Endothelial cell of umbilical vein (primary cell): ENCODE measurements around the gene RGS7. TPM values are rescaled to one million over a fixed set of nuclear protein-coding genes. Genes with fewer than 3 reads are reported as not detected.

Source experiments
- BruUV-seq: library from RNA; stranded (reverse); fragments of 400-500 nt; replicated peaks from 2 replicates; lab custom pipeline; 2021; lab: Mats Ljungman, UMichigan
- CTCF ChIA-PET: fragments of 300-600, 350-600 bp; sonication (Branson Sonifier 250); formaldehyde crosslinking; loops from one replicate; lab custom pipeline; 2021; ENCODE audit warnings: antibody characterized with exemption, inconsistent platforms; lab: Charles Lee
- POLR2A ChIA-PET: fragments of 300-600, 350-600 bp; sonication (Branson Sonifier 250); formaldehyde crosslinking; loops from one replicate; lab custom pipeline; 2021; ENCODE audit warnings: antibody characterized with exemption, inconsistent platforms; lab: Charles Lee
- DNase-seq: peaks from one replicate; pipeline ENCODE4 v3.0.0-alpha.2; 2011; ENCODE audit warnings: low read depth, low spot score
- FAIRE-seq: peaks from 2 replicates; lab custom pipeline; 2011; peaks lifted over from hg19 to GRCh38; lab: Jason Lieb, UNC
- H2AFZ ChIP-seq: 2 replicates; pipeline ENCODE4 v1.6.0; 2012; ENCODE audit warnings: low read depth, low read length, control low read depth, inconsistent platforms
- H3K27ac ChIP-seq: 2 replicates; pipeline ENCODE4 v1.5.1; 2011; ENCODE audit warnings: low read depth, mild to moderate bottlenecking, control low read depth, low read length, moderate library complexity; ENCODE audit not compliant: insufficient read depth
- H3K27me3 ChIP-seq, 2 experiments: 2 replicates each; pipeline versions ENCODE4 v1.6.0 to v1.6.1; 2011; ENCODE audit warnings: low read length in 2 of 2, mixed read lengths in 1 of 2; ENCODE audit not compliant: control insufficient read depth in 2 of 2, insufficient read depth in 2 of 2
- H3K36me3 ChIP-seq, 2 experiments: 2 replicates in 1 of 2; 3 replicates in 1 of 2; pipeline ENCODE4 v1.5.1; 2011; ENCODE audit warnings: low read length in 2 of 2, mild to moderate bottlenecking in 1 of 2, moderate library complexity in 1 of 2; ENCODE audit not compliant: control insufficient read depth in 2 of 2, insufficient read depth in 2 of 2; ENCODE audit errors: extremely low read depth in 1 of 2
- H3K4me1 ChIP-seq: 3 replicates; pipeline ENCODE4 v1.5.1; 2011; ENCODE audit warnings: mild to moderate bottlenecking, low read length; ENCODE audit not compliant: control insufficient read depth, insufficient read depth; ENCODE audit errors: extremely low read depth
- H3K4me2 ChIP-seq: 2 replicates; pipeline ENCODE4 v1.6.1; 2011; ENCODE audit warnings: low read length, control low read depth, mixed read lengths; ENCODE audit not compliant: insufficient read depth
- H3K4me3 ChIP-seq, 3 experiments: fragments of 200-600 bp in 1 of 3; sonication (generic), shearing (Covaris generic) in 1 of 3; replicated peaks in 1 of 3; 2 replicates each; pipeline ENCODE4 v1.5.1; 2011 to 2016; ENCODE audit warnings: control low read depth in 3 of 3, low read length in 3 of 3, mild to moderate bottlenecking in 2 of 3, inconsistent platforms in 1 of 3, low read depth in 1 of 3, moderate library complexity in 1 of 3; ENCODE audit not compliant: insufficient read depth in 1 of 3
- H3K79me2 ChIP-seq: 2 replicates; pipeline ENCODE4 v1.6.0; 2012; ENCODE audit warnings: low read length, inconsistent platforms; ENCODE audit not compliant: control insufficient read depth, insufficient read depth
- H3K9ac ChIP-seq: replicated peaks from 2 replicates; pipeline ENCODE3; 2011; ENCODE audit warnings: low read length, control low read depth; ENCODE audit not compliant: insufficient read depth; ENCODE audit errors: extremely low read depth
- H3K9me1 ChIP-seq: replicated peaks from 3 replicates; pipeline ENCODE4 v1.6.0; 2011; ENCODE audit warnings: mild to moderate bottlenecking, low read length; ENCODE audit not compliant: control insufficient read depth, insufficient read depth; ENCODE audit errors: extremely low read depth
- H3K9me3 ChIP-seq: replicated peaks from 2 replicates; pipeline ENCODE4 v1.5.1; 2012; ENCODE audit warnings: low read length, inconsistent platforms; ENCODE audit not compliant: control insufficient read depth, insufficient read depth
- H4K20me1 ChIP-seq: replicated peaks from 2 replicates; pipeline ENCODE3; 2011; ENCODE audit warnings: mild to moderate bottlenecking, low read length; ENCODE audit not compliant: control insufficient read depth, insufficient read depth; ENCODE audit errors: extremely low read depth
- CTCF ChIP-seq, 2 donors: IDR thresholded peaks; 1 replicate in 1 of 2; 2 replicates in 1 of 2; pipeline ENCODE4 v1.5.1; 2011; ENCODE audit warnings: low read length in 2 of 2, mild to moderate bottlenecking in 2 of 2, moderate library complexity in 2 of 2, control low read depth in 1 of 2, inconsistent platforms in 1 of 2, low read depth in 1 of 2; ENCODE audit not compliant: insufficient read depth in 1 of 2; ENCODE audit errors: extremely low read depth in 1 of 2
- EZH2 ChIP-seq: IDR thresholded peaks from 2 replicates; pipeline ENCODE4 v1.6.1; 2012; ENCODE audit warnings: borderline replicate concordance, low read depth, mild to moderate bottlenecking, moderate library complexity, low read length, inconsistent platforms; ENCODE audit not compliant: severe bottlenecking
- FOS ChIP-seq: IDR thresholded peaks from 2 replicates; pipeline ENCODE4 v1.6.1; 2011; ENCODE audit warnings: mild to moderate bottlenecking, low read length, moderate library complexity, borderline replicate concordance; ENCODE audit not compliant: insufficient read depth
- GATA2 ChIP-seq: IDR thresholded peaks from 2 replicates; pipeline ENCODE4 v1.7.0; 2011; ENCODE audit warnings: low read depth, mild to moderate bottlenecking, moderate library complexity, mixed read lengths, low read length; ENCODE audit not compliant: insufficient read length, insufficient read depth
- JUN ChIP-seq: IDR thresholded peaks from 2 replicates; pipeline ENCODE4 v1.6.1; 2011; ENCODE audit warnings: borderline replicate concordance, low read depth; ENCODE audit not compliant: insufficient read length, insufficient read depth
- MYC ChIP-seq: IDR thresholded peaks from one replicate; pipeline ENCODE4 v1.6.1; 2011; ENCODE audit warnings: mild to moderate bottlenecking, low read depth, low read length
- POLR2A ChIP-seq: IDR thresholded peaks from 2 replicates; pipeline ENCODE4 v1.6.1; 2012; ENCODE audit warnings: low read depth, mild to moderate bottlenecking, control low read depth, low read length
- POLR2AphosphoS5 ChIP-seq: IDR thresholded peaks from 2 replicates; pipeline ENCODE4 v1.6.1; 2012; ENCODE audit warnings: low read depth, mild to moderate bottlenecking, control low read depth, low read length, moderate library complexity; ENCODE audit not compliant: insufficient read depth
- dilution Hi-C: fragments of 300-500 bp; cut with MboI; formaldehyde crosslinking; loops from one replicate; pipeline ENCODE4 v1.15.0; 2019; ENCODE audit warnings: low sequenced_read_pairs; ENCODE audit not compliant: extremely low pct_ligation_motif_present
- intact Hi-C: fragments of 100-400 bp; cut with micrococcal nuclease; formaldehyde crosslinking; loops from one replicate; pipeline ENCODE4 v1.10.0; 2022
- polyA plus RNA-seq, 4 experiments: library from polyadenylated mRNA; depleted of rRNA in 3 of 4; stranded (reverse) in 3 of 4; unstranded in 1 of 4; fragments of >200 nt; gene quantifications; 2 replicates each; pipeline versions ENCODE4 v1.2.1 to v1.2.3, GENCODE V29; 2011 to 2012; ENCODE audit warnings: missing spikeins in 1 of 4
- total RNA-seq: library from RNA; stranded (reverse); gene quantifications from 2 replicates; pipeline ENCODE4 v1.2.3, GENCODE V29; 2021
- TF ChIP-seq, protein P1 (sequence below): IDR thresholded peaks from 2 replicates; pipeline ENCODE4 v1.6.1; 2011; ENCODE audit not compliant: insufficient read depth, insufficient read length

Gene RGS7
- total and polyA plus RNA-seq, 2 donors (not counting 3 experiments of a cell fraction or from before 2014, with no cell fraction given) = 0.43 to 0.44 TPM

DNA sequence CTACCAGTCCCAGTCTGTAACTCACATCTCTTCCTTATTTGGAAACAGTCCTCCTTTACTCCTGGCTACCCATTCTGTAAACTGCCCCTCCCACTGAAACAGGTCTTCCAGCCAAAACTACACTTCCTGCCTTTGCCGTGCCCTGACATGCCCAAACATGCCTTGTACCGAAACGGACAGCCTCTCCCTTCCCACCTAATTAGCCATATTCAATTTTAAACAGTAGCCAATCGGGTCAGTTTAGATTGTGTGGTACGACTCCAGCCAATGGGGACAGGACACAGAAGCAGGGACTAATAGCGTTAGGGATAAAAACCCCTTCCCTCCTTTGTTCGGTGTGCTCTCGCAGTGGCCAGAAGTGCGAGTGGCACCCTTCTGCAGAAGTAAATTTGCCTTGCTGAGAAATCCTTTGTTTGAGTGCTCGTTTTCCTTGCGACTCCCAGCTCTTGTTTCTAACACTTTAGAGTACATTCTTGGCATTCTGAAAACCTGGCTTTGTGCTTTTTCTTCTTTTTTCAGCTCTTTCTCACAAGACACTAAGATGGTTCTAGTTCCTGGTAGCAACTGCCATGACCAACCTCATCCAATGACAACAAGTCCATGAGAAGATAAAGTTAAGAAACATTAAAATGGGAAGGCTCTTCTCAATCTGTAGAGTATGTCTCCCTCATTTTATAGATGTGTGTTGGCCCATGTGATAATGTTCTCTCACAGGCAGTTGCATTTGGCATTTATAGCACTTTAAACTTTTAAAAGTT, 419.9 kb downstream of the RGS7 start:
- no peaks in the 10 kb centered on the region for H3K4me1 ChIP-seq
- no peak for TF ChIP-seq POLR2A
- no peak for TF ChIP-seq EZH2
- TF ChIP-seq FOS = no peak
- no peak for TF ChIP-seq POLR2AphosphoS5
- no peak for TF ChIP-seq JUN
- TF ChIP-seq, protein P1, sequence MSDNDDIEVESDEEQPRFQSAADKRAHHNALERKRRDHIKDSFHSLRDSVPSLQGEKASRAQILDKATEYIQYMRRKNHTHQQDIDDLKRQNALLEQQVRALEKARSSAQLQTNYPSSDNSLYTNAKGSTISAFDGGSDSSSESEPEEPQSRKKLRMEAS = no peak
- dilution Hi-C loops (no loop called here), intact Hi-C loops (no loop called here)
- H3K4me2 ChIP-seq = no peak overlapping the region
- no peaks in the 10 kb centered on the region for H3K79me2 ChIP-seq
- H3K9me1 ChIP-seq = no peaks in the 10 kb centered on the region
- no peaks in the 10 kb centered on the region for H3K9me3 ChIP-seq
- H3K27me3 ChIP-seq = no peaks in the 10 kb centered on the region
- H3K27ac ChIP-seq = no peak overlapping the region
- H3K36me3 ChIP-seq = no peaks in the 10 kb centered on the region
- H2AFZ ChIP-seq = no peak overlapping the region
- no peak for FAIRE-seq
- H4K20me1 ChIP-seq = no peaks in the 10 kb centered on the region
- H3K4me3 ChIP-seq = no peak overlapping the region
- no peak overlapping the region for H3K9ac ChIP-seq
- peak; percentile 2 for DNase-seq
- no TSS peak for BruUV-seq
- POLR2A ChIA-PET = no interaction called here
- CTCF ChIA-PET = no interaction called here

DNA sequence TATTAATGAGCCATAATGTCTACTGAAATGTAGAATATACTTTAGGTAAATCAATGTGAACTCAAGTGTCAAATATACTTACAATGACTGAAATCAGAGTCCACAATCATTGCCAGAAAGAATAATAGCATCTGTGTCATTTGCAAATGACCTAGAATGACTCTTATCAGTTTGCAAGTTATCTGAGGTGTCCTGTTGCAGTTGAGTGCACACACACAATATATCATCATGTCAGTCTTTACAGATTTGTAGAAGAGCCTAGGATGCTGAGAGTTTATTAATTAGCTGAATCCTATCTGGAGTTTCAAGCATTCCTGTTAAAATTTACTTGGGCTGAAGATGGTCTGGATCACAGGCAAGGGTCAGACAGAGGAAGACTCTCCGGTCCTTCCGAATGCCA, 421.1 kb downstream of the RGS7 start:
- ChIA-PET CTCF (no interaction called here), POLR2A (no interaction called here)
- Histone ChIP-seq H2AFZ (no peak overlapping the region), H3K9me1 (no peaks in the 10 kb centered on the region), H3K4me1 (no peaks in the 10 kb centered on the region), H3K79me2 (no peaks in the 10 kb centered on the region), H3K27ac (no peak overlapping the region), H3K27me3 (no peaks in the 10 kb centered on the region), H3K4me2 (no peak overlapping the region), H3K36me3 (no peaks in the 10 kb centered on the region), H3K9ac (no peak overlapping the region), H3K4me3 (no peak overlapping the region), H4K20me1 (no peaks in the 10 kb centered on the region), H3K9me3 (no peaks in the 10 kb centered on the region)
- intact Hi-C loops (no loop called here), dilution Hi-C loops (no loop called here)
- DNase-seq (no peak), FAIRE-seq (no peak)
- BruUV-seq = no TSS peak
- TF ChIP-seq MYC (no peak), JUN (no peak), FOS (no peak), GATA2 (no peak), POLR2A (no peak), POLR2AphosphoS5 (no peak), CTCF (IDR thresholded peaks at IDR 0.05; ENCODE audit: extremely low read depth in 1 of 2, insufficient read depth in 1 of 2, low read depth in 1 of 2, low read length in 2 of 2) (no peak), EZH2 (no peak)
- TF ChIP-seq, protein P1 = no peak
